ENCODE measurements around the gene PATJ.

- TF ChIP-seq CTCF (IDR thresholded peaks at IDR 0.05; ENCODE audit: poor library complexity, severe bottlenecking) (no peak), EP300 (conservative IDR thresholded peaks at IDR 0.05; ENCODE audit: poor library complexity, severe bottlenecking) (no peak), POLR2AphosphoS5 (IDR thresholded peaks at IDR 0.05) (no peak), EZH2 (IDR thresholded peaks at IDR 0.05; ENCODE audit: borderline replicate concordance, insufficient read depth, low read length, poor library complexity, severe bottlenecking) (no peak), TAF1 (IDR thresholded peaks at IDR 0.05; ENCODE audit: low read depth) (no peak), RAD21 (conservative IDR thresholded peaks at IDR 0.05) (no peak), MXI1 (conservative IDR thresholded peaks at IDR 0.05; ENCODE audit: poor library complexity, severe bottlenecking) (no peak), SMC3 (conservative IDR thresholded peaks at IDR 0.05; ENCODE audit: poor library complexity) (no peak), REST (IDR thresholded peaks at IDR 0.05; ENCODE audit: borderline replicate concordance) (no peak)
Observed at GRCh38 chr1:61842863-61843514, 100.7 kb downstream of the PATJ start.

All from neural cell (in vitro differentiated cells).